A549 (cell line): ENCODE results near the gene ELP5. TPM values are rescaled to one million over a fixed set of nuclear protein-coding genes. Genes with fewer than 3 reads are reported as not detected.

ENCODE experiments used
- ATAC-seq, 2 experiments: fragments of 200-7000 bp in 1 of 2; fragments of >200 bp in 1 of 2; cut with Nextera tagmentation in 1 of 2; cut with Tn5 transposase in 1 of 2; 3 replicates each; pipeline versions ENCODE4 v1.8.0 to v1.9.1; 2018 to 2020; ENCODE audit warnings: mild to moderate bottlenecking in 1 of 2, moderate library complexity in 1 of 2
- CTCF ChIA-PET: fragments of 300-600 bp; sonication (Branson Sonifier 250); formaldehyde crosslinking; extraction: SDS; loops from one replicate; lab custom pipeline; 2021; ENCODE audit warnings: antibody characterized with exemption, inconsistent platforms; lab: Yijun Ruan, JAX
- POLR2A ChIA-PET: fragments of 350-600 bp; formaldehyde crosslinking; extraction: SDS; loops from one replicate; lab custom pipeline; 2021; ENCODE audit warnings: antibody characterized with exemption, inconsistent platforms; lab: Yijun Ruan, JAX
- DNase-seq, 2 experiments: peaks; one replicate each; pipeline versions ENCODE4 v3.0.0 to v3.0.0-alpha.2; 2011 to 2016; ENCODE audit warnings: low read depth in 1 of 2, low spot score in 1 of 2
- FAIRE-seq: peaks from 2 replicates; lab custom pipeline; 2011; peaks lifted over from hg19 to GRCh38; lab: Jason Lieb, UNC
- H3K27ac ChIP-seq, 2 experiments: fragments of >200 bp; sonication (Bioruptor Twin); formaldehyde crosslinking; 3 replicates each; pipeline ENCODE4 v1.5.1; 2016 to 2017
- H3K4me1 ChIP-seq: fragments of >200 bp; sonication (Bioruptor Twin); formaldehyde crosslinking; 3 replicates; pipeline ENCODE4 v1.6.1; 2016
- H3K4me2 ChIP-seq: fragments of >200 bp; sonication (Bioruptor Twin); formaldehyde crosslinking; 3 replicates; pipeline ENCODE4 v1.6.1; 2016
- H3K4me3 ChIP-seq: fragments of >200 bp; sonication (Bioruptor Twin); formaldehyde crosslinking; 3 replicates; pipeline ENCODE4 v1.5.1; 2016
- H3K9me3 ChIP-seq: fragments of >200 bp; sonication (Bioruptor Twin); formaldehyde crosslinking; 3 replicates; pipeline ENCODE4 v1.6.1; 2016
- BHLHE40 ChIP-seq: IDR thresholded peaks from 2 replicates; pipeline ENCODE4 v1.6.1; 2012; ENCODE audit warnings: low read depth, low read length, inconsistent platforms
- CBX2 ChIP-seq: fragments of 200-600 bp; sonication (generic); IDR thresholded peaks from 2 replicates; pipeline ENCODE4 v1.6.1; 2016; ENCODE audit warnings: low read depth, mild to moderate bottlenecking, borderline replicate concordance
- CBX8 ChIP-seq: fragments of 200-600 bp; sonication (generic); IDR thresholded peaks from 2 replicates; pipeline ENCODE4 v1.6.1; 2016
- CEBPB ChIP-seq, 2 experiments: fragments of >200 bp in 1 of 2; sonication (Bioruptor Twin) in 1 of 2; formaldehyde crosslinking in 1 of 2; IDR thresholded peaks; 2 replicates each; pipeline ENCODE4 v1.6.1; 2012 to 2016
- CHD4 ChIP-seq: fragments of 200-600 bp; sonication (generic); IDR thresholded peaks from 2 replicates; pipeline ENCODE4 v1.6.1; 2016; ENCODE audit warnings: antibody characterized with exemption, mild to moderate bottlenecking, borderline replicate concordance
- EHF ChIP-seq: fragments of 250-450 bp; sonication (Bioruptor Pico); IDR thresholded peaks from 2 replicates; pipeline ENCODE4 v1.5.0; 2020; ENCODE audit warnings: mild to moderate bottlenecking
- ELK1 ChIP-seq: fragments of 150-350 bp; IDR thresholded peaks from 2 replicates; pipeline ENCODE4 v1.6.1; 2014; ENCODE audit warnings: low read depth, mild to moderate bottlenecking, low read length
- ESRRA ChIP-seq: fragments of 150-350 bp; IDR thresholded peaks from 2 replicates; pipeline ENCODE4 v1.6.1; 2014; ENCODE audit warnings: mild to moderate bottlenecking, low read length, borderline replicate concordance
- FOSB ChIP-seq: fragments of 250-450 bp; sonication (Bioruptor Pico); IDR thresholded peaks from 2 replicates; pipeline ENCODE4 v1.5.0; 2020; ENCODE audit warnings: mild to moderate bottlenecking, moderate library complexity
- FOSL2 ChIP-seq, 2 experiments: fragments of 450-650 bp in 1 of 2; fragments of >200 bp in 1 of 2; sonication (Bioruptor Twin) in 1 of 2; formaldehyde crosslinking; IDR thresholded peaks; 2 replicates each; pipeline versions ENCODE4 v1.5.0 to v1.6.1; 2016 to 2020; ENCODE audit warnings: mild to moderate bottlenecking in 1 of 2, moderate library complexity in 1 of 2
- HEYL ChIP-seq: fragments of 250-450 bp; sonication (Bioruptor Pico); IDR thresholded peaks from 2 replicates; pipeline ENCODE4 v1.8.0; 2021; ENCODE audit warnings: mild to moderate bottlenecking, moderate library complexity
- HMGXB4 ChIP-seq: fragments of 250-450 bp; sonication (Bioruptor Pico); IDR thresholded peaks from 2 replicates; pipeline ENCODE4 v1.5.0; 2021; ENCODE audit warnings: mild to moderate bottlenecking, moderate library complexity, borderline replicate concordance
- HOXB13 ChIP-seq: fragments of 250-450 bp; sonication (Bioruptor Pico); IDR thresholded peaks from 2 replicates; pipeline ENCODE4 v1.5.0; 2020; ENCODE audit warnings: low read depth, mild to moderate bottlenecking, moderate library complexity
- HOXB5 ChIP-seq: fragments of 250-450 bp; sonication (Bioruptor Pico); IDR thresholded peaks from 2 replicates; pipeline ENCODE4 v1.5.0; 2020; ENCODE audit warnings: mild to moderate bottlenecking, moderate library complexity
- JUNB ChIP-seq: fragments of >200 bp; sonication (Bioruptor Twin); formaldehyde crosslinking; IDR thresholded peaks from 2 replicates; pipeline ENCODE4 v1.6.1; 2016
- KDM1A ChIP-seq: fragments of 200-600 bp; sonication (generic); IDR thresholded peaks from 2 replicates; pipeline ENCODE4 v1.6.1; 2016; ENCODE audit warnings: low read depth, mild to moderate bottlenecking
- KDM5A ChIP-seq: fragments of 200-600 bp; sonication (generic); IDR thresholded peaks from 2 replicates; pipeline ENCODE4 v1.6.1; 2016; ENCODE audit warnings: antibody characterized with exemption, mild to moderate bottlenecking
- MAFK ChIP-seq: fragments of 450-650 bp; IDR thresholded peaks from 2 replicates; pipeline ENCODE4 v1.6.1; 2014; ENCODE audit not compliant: partially characterized antibody
- MAX ChIP-seq: IDR thresholded peaks from 2 replicates; pipeline ENCODE4 v1.6.1; 2012
- MYC ChIP-seq: IDR thresholded peaks from 2 replicates; pipeline ENCODE4 v1.6.1; 2012; ENCODE audit warnings: mild to moderate bottlenecking, inconsistent platforms, low read length, improper control_type of control experiment, borderline replicate concordance
- NFE2L2 ChIP-seq: fragments of 150-350 bp; conservative IDR thresholded peaks from 2 replicates; pipeline ENCODE4 v1.6.1; 2014; ENCODE audit warnings: low read length
- POLR2A ChIP-seq: IDR thresholded peaks from 2 replicates; pipeline ENCODE4 v1.6.1; 2012; ENCODE audit warnings: mild to moderate bottlenecking, low read length
- POLR2AphosphoS2 ChIP-seq: conservative IDR thresholded peaks from 2 replicates; pipeline ENCODE4 v1.6.1; 2012; ENCODE audit warnings: low read length, improper control_type of control experiment, inconsistent platforms
- RAD21 ChIP-seq, 2 experiments: fragments of >200 bp in 1 of 2; sonication (Bioruptor Twin) in 1 of 2; formaldehyde crosslinking in 1 of 2; IDR thresholded peaks in 1 of 2; conservative IDR thresholded peaks in 1 of 2; 2 replicates in 1 of 2; 3 replicates in 1 of 2; pipeline ENCODE4 v1.6.1; 2012 to 2018; ENCODE audit warnings: inconsistent platforms in 1 of 2
- RCOR1 ChIP-seq: fragments of 150-350 bp; IDR thresholded peaks from 2 replicates; pipeline ENCODE4 v1.6.1; 2014; ENCODE audit warnings: antibody characterized with exemption, low read length, low read depth
- REST ChIP-seq: fragments of 200-600 bp; sonication (generic); IDR thresholded peaks from 2 replicates; pipeline ENCODE4 v1.6.1; 2016; ENCODE audit warnings: antibody characterized with exemption, mild to moderate bottlenecking, moderate library complexity
- RNF2 ChIP-seq: fragments of 200-600 bp; sonication (generic); IDR thresholded peaks from 2 replicates; pipeline ENCODE4 v1.6.1; 2016; ENCODE audit warnings: low read depth, mild to moderate bottlenecking, antibody characterized with exemption, moderate library complexity, borderline replicate concordance
- TP53 ChIP-seq: fragments of 250-450 bp; sonication (Bioruptor Pico); IDR thresholded peaks from 2 replicates; pipeline ENCODE4 v1.5.0; 2021; ENCODE audit warnings: mild to moderate bottlenecking, moderate library complexity
- ZC3H11A ChIP-seq: fragments of 450-650 bp; IDR thresholded peaks from 2 replicates; pipeline ENCODE4 v1.6.1; 2014; ENCODE audit warnings: antibody characterized with exemption, mild to moderate bottlenecking
- ZNF302 ChIP-seq: fragments of 250-450 bp; sonication (Bioruptor Pico); IDR thresholded peaks from 2 replicates; pipeline ENCODE4 v1.9.0; 2021; ENCODE audit warnings: inconsistent platforms, mild to moderate bottlenecking, moderate library complexity
- ZSCAN20 ChIP-seq: fragments of 250-450 bp; sonication (Bioruptor Pico); IDR thresholded peaks from 2 replicates; pipeline ENCODE4 v1.8.0; 2022; ENCODE audit warnings: mild to moderate bottlenecking, moderate library complexity
- WGBS: methylation state at CpG from one replicate; pipeline ENCODE4 v1.1.6; 2017; ENCODE audit errors: missing lambda C conversion rate; 5-methylcytosine and 5-hydroxymethylcytosine counted together
- polyA plus RNA-seq, 4 experiments: library from polyadenylated mRNA; depleted of rRNA in 3 of 4; stranded (reverse); fragments of >200 nt; fragmentation: RNase III in 1 of 4; extraction: RNeasy Plus Mini Kit Qiagen cat#74134 plus additional on column Dnase treatment in 1 of 4; gene quantifications; 2 replicates in 3 of 4; 3 replicates in 1 of 4; pipeline ENCODE4 v1.2.3, GENCODE V29; 2011 to 2017
- TF ChIP-seq, protein P1 (sequence below): fragments of >200 bp; sonication (Bioruptor Twin); formaldehyde crosslinking; IDR thresholded peaks from 3 replicates; pipeline ENCODE4 v1.6.1; 2016

The ELP5 gene
- polyA plus RNA-seq, 2 of the 4 experiments (the other 2 are of a cell fraction) = 92.1 to 133 TPM

DNA sequence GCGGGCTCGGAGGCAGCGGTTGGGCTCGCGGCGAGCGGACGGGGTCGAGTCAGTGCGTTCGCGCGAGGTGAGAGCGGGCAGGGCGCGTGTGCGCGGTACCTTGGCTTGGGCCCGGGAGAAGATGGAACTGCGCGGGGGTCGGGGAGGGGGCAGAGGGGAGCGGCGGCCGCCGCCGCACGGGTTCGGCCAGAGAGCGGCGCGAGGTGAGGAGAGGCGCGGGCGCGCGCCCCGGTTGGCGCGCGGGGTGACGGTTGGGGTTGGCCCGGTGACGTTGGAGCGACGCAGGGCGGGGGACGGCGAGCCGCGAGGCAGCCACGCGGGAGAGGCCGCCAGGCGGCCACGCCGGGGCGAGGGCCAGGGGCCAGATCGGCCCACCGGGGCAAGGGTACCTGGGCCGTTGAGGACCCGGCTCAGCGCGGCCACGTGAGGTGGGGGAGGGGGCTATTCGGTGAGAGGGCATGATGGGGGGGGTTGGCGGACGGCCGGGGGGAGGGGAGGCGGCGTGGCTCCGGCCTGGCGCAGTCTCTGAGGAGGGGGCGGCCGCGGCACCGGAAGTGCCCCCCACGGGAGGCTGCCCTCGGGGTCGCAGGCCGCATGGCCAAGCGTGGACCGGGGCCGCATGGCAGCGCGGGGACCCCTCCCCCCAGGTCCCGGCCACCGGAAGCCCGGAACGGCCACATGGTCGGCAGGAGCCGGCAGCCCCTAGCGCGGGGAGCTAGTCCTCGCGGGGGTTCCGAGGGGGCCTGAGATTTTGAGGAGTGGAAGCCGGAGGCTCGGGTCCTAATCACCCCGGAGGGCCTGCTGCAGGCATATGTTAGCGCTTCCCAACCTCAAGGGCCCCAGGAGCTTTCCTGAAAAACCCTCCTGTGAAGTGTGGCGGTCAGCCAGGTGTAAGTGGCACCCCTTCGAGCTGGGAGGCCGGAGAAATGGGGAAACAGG, 55.9 kb downstream of the ELP5 start:
- FAIRE-seq = no peak
- CTCF ChIA-PET = interaction anchor here (0.9 to 4.5 kb wide), 4 partner anchors 10 to 36 kb away, joined by 3 to 22 read pairs (median 5); no protein-coding TSS in a partner anchor
- TF ChIP-seq HOXB5 (CRISPR knock-in tag) (no peak), HMGXB4 (CRISPR knock-in tag) (no peak; the same call in 1 of the 2 replicates), ELK1 (no peak), BHLHE40 (no peak), MAX (peak; percentile 97), CBX8 (no peak), CBX2 (no peak), POLR2A (no peak; the same call in none of the 2 replicates), REST (peak; percentile 59), FOSB (peak; percentile 80; the same call in 1 of the 2 replicates), CHD4 (no peak), NFE2L2 (no peak), HEYL (CRISPR knock-in tag) (no peak), ESRRA (no peak), ZC3H11A (no peak), FOSL2 (IDR thresholded peaks at IDR 0.05) (no peak), FOSL2 (CRISPR knock-in tag; IDR thresholded peaks at IDR 0.05) (peak; percentile 2; the same call in 1 of the 2 replicates), EHF (peak; percentile 33; the same call in 1 of the 2 replicates), HOXB13 (CRISPR knock-in tag) (no peak), RAD21 (conservative IDR thresholded peaks at IDR 0.05 in 1 of 2, IDR thresholded peaks at IDR 0.05 in 1 of 2) (no peak), KDM5A (no peak), RCOR1 (no peak), MYC (peak; percentile 99), ZNF302 (no peak), MAFK (no peak), CEBPB (IDR thresholded peaks at IDR 0.05) (no peak), JUNB (no peak), POLR2AphosphoS2 (peak; percentile 76; the same call in 1 of the 2 replicates), TP53 (CRISPR knock-in tag) (peak; percentile 85), KDM1A (no peak), RNF2 (no peak), ZSCAN20 (no peak)
- TF ChIP-seq, protein P1, sequence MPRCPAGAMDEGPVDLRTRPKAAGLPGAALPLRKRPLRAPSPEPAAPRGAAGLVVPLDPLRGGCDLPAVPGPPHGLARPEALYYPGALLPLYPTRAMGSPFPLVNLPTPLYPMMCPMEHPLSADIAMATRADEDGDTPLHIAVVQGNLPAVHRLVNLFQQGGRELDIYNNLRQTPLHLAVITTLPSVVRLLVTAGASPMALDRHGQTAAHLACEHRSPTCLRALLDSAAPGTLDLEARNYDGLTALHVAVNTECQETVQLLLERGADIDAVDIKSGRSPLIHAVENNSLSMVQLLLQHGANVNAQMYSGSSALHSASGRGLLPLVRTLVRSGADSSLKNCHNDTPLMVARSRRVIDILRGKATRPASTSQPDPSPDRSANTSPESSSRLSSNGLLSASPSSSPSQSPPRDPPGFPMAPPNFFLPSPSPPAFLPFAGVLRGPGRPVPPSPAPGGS = no peak

More for the DNA sequence above, 55.9 kb downstream of the ELP5 start:
- POLR2A ChIA-PET = interaction anchor here (0.5 to 1.1 kb wide), 2 partner anchors 96 to 176 kb away, joined by 3 to 4 read pairs; partner anchors contain the start of genes POLR2A and TMEM256
- H3K4me1 ChIP-seq = peaks cover 37% of the 10 kb centered on the region
- 1% methylated on average over 17 of the region's 104 CpGs for WGBS
- peak overlapping the region; percentile 98 to 100 for H3K27ac ChIP-seq
- H3K4me3 ChIP-seq = peak overlapping the region; percentile 98
- peak overlapping the region; percentile 95 for H3K4me2 ChIP-seq
- no peaks in the 10 kb centered on the region for H3K9me3 ChIP-seq
- peak; percentile 52 for DNase-seq
- ATAC-seq = peak; percentile 7 to 44
